ENCODE results near the gene IFNL1. TPM values are rescaled to one million over a fixed set of nuclear protein-coding genes. Genes with fewer than 3 reads are reported as not detected.

IFNL1 gene
- total and polyA plus RNA-seq, 9 donors: not detected

GRCh38 chr19:39319892-39320248 is 23.7 kb downstream of the IFNL1 start:
- H3K4me1 ChIP-seq (ENCODE audit: insufficient read depth): peaks cover 6% of the 10 kb centered on the region
- no peak overlapping the region for H3K27ac ChIP-seq
- no peaks in the 10 kb centered on the region for H3K9me3 ChIP-seq
- no peaks in the 10 kb centered on the region for H3K27me3 ChIP-seq
- no peak for TF ChIP-seq CTCF (IDR thresholded peaks at IDR 0.05)
- no peak for TF ChIP-seq POLR2A (IDR thresholded peaks at IDR 0.05)
- intact Hi-C loops (cut with DNase I): loop anchor here in 2 of 4 donors (10.0 kb wide), 2 partner anchors 355 to 365 kb away; no protein-coding TSS in a partner anchor
- no peaks in the 10 kb centered on the region for H3K36me3 ChIP-seq
- peak overlapping the region; percentile 20 for H3K4me3 ChIP-seq
- no peak for DNase-seq
- 4 to 19% (median 5%) methylated on average over 14 to 16 of the region's 16 CpGs for WGBS, 3 donors

DNA sequence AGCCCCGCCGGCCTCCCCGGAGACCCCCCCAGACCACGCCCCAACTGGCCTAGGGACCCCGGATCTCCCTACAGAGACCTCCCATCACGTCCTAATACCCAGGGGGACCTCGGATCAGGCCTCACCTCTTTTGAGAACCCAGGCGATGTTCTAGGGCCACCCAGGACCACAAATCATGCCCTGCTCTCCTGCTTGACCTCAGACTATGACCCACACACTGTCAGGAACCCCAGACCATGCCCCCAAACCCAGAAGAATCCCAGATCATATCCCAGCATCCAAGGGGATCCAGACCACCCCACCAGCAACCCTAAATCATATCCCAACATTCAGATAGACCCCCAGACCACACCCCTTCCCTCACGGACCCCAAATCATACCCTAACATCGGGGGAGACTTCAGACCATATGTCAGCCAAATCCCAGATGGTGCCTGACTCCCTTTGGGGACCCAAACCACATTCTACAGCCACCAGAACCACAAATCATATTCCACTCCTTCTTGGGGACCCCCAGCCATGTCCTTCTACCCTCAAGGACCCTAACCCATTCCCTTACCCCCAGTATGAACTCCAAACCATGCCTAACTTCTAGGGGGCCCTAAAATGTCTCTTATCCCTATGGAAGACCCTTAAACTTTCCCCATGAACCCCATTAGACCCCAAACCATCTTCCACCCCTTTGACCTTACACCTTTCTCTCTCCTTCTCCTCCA is 25.1 kb downstream of the IFNL1 start:
- Histone ChIP-seq H3K9me3 (no peaks in the 10 kb centered on the region), H3K27me3 (no peaks in the 10 kb centered on the region), H3K27ac (no peak overlapping the region), H3K4me3 (peak overlapping the region; percentile 20), H3K4me1 (ENCODE audit: insufficient read depth) (peaks cover 6% of the 10 kb centered on the region), H3K36me3 (no peaks in the 10 kb centered on the region)
- TF ChIP-seq CTCF (IDR thresholded peaks at IDR 0.05) (no peak), EP300 (IDR thresholded peaks at IDR 0.05) (no peak), POLR2A (IDR thresholded peaks at IDR 0.05) (no peak)
- no peak for DNase-seq
- intact Hi-C loops (cut with DNase I): loop anchor here in 2 of 4 donors (10.0 kb wide), 2 partner anchors 356 to 366 kb away; no protein-coding TSS in a partner anchor
- 15 to 20% (median 19%) methylated on average over 8 to 10 of the region's 10 CpGs for WGBS, 3 donors

- Histone ChIP-seq H3K27me3 (no peaks in the 10 kb centered on the region), H3K4me1 (ENCODE audit: insufficient read depth) (peaks cover 6% of the 10 kb centered on the region), H3K9me3 (no peaks in the 10 kb centered on the region), H3K4me3 (no peak overlapping the region), H3K36me3 (no peaks in the 10 kb centered on the region), H3K27ac (no peak overlapping the region)
- TF ChIP-seq EP300 (IDR thresholded peaks at IDR 0.05) (no peak), POLR2A (IDR thresholded peaks at IDR 0.05) (no peak), CTCF (IDR thresholded peaks at IDR 0.05) (no peak)
- intact Hi-C loops (cut with DNase I): loop anchor here in 2 of 4 donors (10.0 kb wide), 2 partner anchors 357 to 367 kb away; no protein-coding TSS in a partner anchor
- DNase-seq: no peak
Observed at GRCh38 chr19:39321832-39322176, 25.6 kb downstream of the IFNL1 start.

DNA sequence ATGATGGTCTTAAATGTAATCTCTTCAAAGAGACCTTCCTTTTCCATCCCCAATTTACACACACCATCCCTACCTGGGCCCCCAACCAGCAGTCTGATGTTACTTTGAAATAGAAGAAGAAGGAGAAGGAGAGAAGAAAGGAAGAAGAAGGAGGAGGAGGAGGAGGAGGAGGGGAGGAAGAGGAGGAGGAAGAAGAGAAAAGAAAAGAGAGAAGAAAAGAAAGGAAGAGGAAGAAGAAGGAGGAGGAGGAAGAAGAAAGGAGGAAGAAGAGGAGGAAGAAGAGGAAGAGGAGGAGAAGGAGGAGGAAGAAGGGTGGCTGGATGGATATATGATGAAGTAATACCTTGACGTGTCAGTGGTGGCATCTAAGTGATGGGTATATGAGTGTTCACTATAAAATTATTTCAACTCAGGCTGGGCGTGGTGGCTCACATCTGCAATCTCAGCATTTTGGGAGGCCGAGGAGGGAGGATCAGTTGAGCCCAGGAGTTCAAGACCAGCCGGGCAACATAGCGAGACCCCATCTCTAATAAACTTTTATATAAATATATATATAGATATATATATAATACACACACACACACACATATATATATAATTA is 28.1 kb downstream of the IFNL1 start:
- no peak for DNase-seq
- Histone ChIP-seq H3K27ac (no peak overlapping the region), H3K4me3 (no peak overlapping the region), H3K27me3 (no peaks in the 10 kb centered on the region), H3K36me3 (no peaks in the 10 kb centered on the region), H3K4me1 (ENCODE audit: insufficient read depth) (peaks cover 6% of the 10 kb centered on the region), H3K9me3 (no peaks in the 10 kb centered on the region)
- TF ChIP-seq CTCF (IDR thresholded peaks at IDR 0.05) (no peak), POLR2A (IDR thresholded peaks at IDR 0.05) (no peak), EP300 (IDR thresholded peaks at IDR 0.05) (no peak)
- 69 to 81% (median 77%) methylated on average over 5 of the region's 5 CpGs for WGBS, 3 donors
- intact Hi-C loops (cut with DNase I): loop anchor here in 3 of 4 donors (1.0 to 10.0 kb wide), 3 partner anchors 198 to 370 kb away; no protein-coding TSS in a partner anchor

Data from ovary (tissue), 9 donors.